Activated T-helper 1 cell treated with anti-CD3 and anti-CD28 coated beads, Interleukin-12 subunit alpha, Interleukin-12 subunit beta, Interleukin-2, Interleukin-4 antibody, amounts not matched to agents 30 ng/mL and 10 ng/mL and 1 ng/mL, durations not matched to agents 14 hours and 24 hours and 36 hours (primary cell): ENCODE measurements around the gene KRT23. TPM values are rescaled to one million over a fixed set of nuclear protein-coding genes. Genes with fewer than 3 reads are reported as not detected.
"Not testable (repeated sequence)": the region's sequence is repeated elsewhere in the genome, so short reads cannot be mapped to it uniquely, and the experiment has no call there.

ENCODE experiments used
- DNase-seq: peaks from one replicate; pipeline ENCODE4 v3.0.0; 2021; ENCODE audit warnings: low spot score
- H3K27ac Mint-ChIP-seq: one replicate; pipeline ENCODE4 v1.8.0; 2021; ENCODE audit warnings: mild to moderate bottlenecking, mixed read lengths
- H3K27me3 Mint-ChIP-seq: one replicate; pipeline ENCODE4 v1.8.0; 2022; ENCODE audit warnings: mild to moderate bottlenecking, moderate library complexity, mixed read lengths; ENCODE audit not compliant: insufficient read depth
- H3K36me3 Mint-ChIP-seq: one replicate; pipeline ENCODE4 v1.8.0; 2021; ENCODE audit warnings: low read depth, mixed read lengths
- H3K4me1 Mint-ChIP-seq: one replicate; pipeline ENCODE4 v1.8.0; 2021; ENCODE audit warnings: low read depth, mixed read lengths
- H3K4me3 Mint-ChIP-seq: one replicate; pipeline ENCODE4 v1.8.0; 2021; ENCODE audit warnings: mild to moderate bottlenecking, moderate library complexity, mixed read lengths
- H3K9me3 Mint-ChIP-seq: one replicate; pipeline ENCODE4 v1.8.0; 2021; ENCODE audit warnings: mixed read lengths
- intact Hi-C: fragments of 100-400 bp; cut with micrococcal nuclease; formaldehyde crosslinking; loops from one replicate; pipeline ENCODE4 v1.15.1; 2024
- total RNA-seq: library from RNA; stranded (reverse); gene quantifications from 2 replicates; pipeline ENCODE4 v1.2.3, GENCODE V29; 2022

Gene KRT23
- total RNA-seq, 1 donor from 2014 or later, result not detected

DNA sequence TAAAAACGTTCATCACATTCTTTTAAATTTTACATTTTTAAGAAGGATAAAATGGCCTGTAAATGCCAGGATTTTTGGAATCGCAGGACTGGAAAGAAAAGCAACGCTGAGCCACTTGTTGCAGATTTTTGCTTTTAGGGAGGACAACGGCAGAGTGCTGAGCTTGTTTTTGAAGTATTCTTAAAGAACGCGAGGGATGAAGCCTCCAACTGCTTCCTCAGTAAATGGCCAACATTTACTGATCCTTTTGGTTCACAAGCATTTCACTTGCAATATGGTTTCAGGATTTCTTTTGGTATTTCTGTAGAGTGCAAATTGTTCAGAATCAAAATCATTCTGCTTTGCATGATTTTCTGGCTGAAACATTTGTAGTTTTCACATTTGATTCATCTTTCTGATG lies 2.8 kb upstream of the KRT23 start:
- no peak overlapping the region for H3K27ac Mint-ChIP-seq
- H3K4me3 Mint-ChIP-seq, result no peak overlapping the region
- peaks cover 13% of the 10 kb centered on the region for H3K27me3 Mint-ChIP-seq
- H3K4me1 Mint-ChIP-seq, result no peaks in the 10 kb centered on the region
- no peaks in the 10 kb centered on the region for H3K9me3 Mint-ChIP-seq
- intact Hi-C loops, result no loop called here
- DNase-seq, result no peak
- H3K36me3 Mint-ChIP-seq, result no peaks in the 10 kb centered on the region

DNA sequence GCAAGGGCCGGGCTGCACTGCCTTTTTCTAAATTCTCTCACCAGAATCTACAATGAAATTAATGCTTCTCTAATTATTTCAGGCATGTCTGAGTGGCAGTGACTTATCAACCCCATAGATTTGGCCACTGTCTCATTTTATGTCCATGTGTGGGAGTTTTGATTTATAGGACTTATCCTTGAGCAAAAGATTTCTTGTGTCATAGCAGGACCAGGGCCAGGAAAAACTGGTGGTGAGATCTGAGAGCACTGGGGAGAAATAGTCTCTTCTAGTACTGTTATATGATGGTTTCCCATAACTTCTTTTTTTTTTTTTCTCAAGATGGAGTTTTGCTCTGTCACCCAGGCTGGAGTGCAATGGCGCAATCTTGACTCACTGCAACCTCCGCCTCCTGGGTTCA lies 1.5 kb upstream of the KRT23 start:
- intact Hi-C loops, result no loop called here
- no peak overlapping the region for H3K4me3 Mint-ChIP-seq
- no peaks in the 10 kb centered on the region for H3K4me1 Mint-ChIP-seq
- H3K27ac Mint-ChIP-seq, result no peak overlapping the region
- H3K36me3 Mint-ChIP-seq, result no peaks in the 10 kb centered on the region
- DNase-seq, result no peak
- no peaks in the 10 kb centered on the region for H3K9me3 Mint-ChIP-seq
- peaks cover 11% of the 10 kb centered on the region for H3K27me3 Mint-ChIP-seq

DNA sequence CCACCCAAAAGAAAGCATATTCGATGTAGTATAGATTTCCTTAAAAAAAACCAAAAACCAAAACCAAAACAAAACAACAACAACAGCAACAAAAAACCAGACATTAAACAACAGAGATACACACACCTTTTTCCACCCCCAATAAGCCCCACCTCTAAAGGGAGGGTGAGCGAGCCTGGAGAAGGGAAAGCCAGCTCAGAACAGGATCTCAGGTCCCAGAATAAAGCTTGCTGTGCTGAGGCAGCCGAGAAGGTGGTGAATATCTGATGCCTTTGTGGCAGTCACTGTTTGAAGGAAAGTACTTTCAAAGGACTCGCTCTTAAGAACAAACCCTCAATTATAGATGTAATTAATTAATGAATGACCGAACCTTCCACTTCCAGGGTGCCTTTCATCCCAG lies 470 bp downstream of the KRT23 start:
- intact Hi-C loops, result no loop called here
- no peak for DNase-seq
- Mint-ChIP-seq H3K9me3 (no peaks in the 10 kb centered on the region), H3K4me1 (no peaks in the 10 kb centered on the region), H3K4me3 (no peak overlapping the region), H3K36me3 (no peaks in the 10 kb centered on the region), H3K27me3 (peaks cover 12% of the 10 kb centered on the region), H3K27ac (no peak overlapping the region)

DNA sequence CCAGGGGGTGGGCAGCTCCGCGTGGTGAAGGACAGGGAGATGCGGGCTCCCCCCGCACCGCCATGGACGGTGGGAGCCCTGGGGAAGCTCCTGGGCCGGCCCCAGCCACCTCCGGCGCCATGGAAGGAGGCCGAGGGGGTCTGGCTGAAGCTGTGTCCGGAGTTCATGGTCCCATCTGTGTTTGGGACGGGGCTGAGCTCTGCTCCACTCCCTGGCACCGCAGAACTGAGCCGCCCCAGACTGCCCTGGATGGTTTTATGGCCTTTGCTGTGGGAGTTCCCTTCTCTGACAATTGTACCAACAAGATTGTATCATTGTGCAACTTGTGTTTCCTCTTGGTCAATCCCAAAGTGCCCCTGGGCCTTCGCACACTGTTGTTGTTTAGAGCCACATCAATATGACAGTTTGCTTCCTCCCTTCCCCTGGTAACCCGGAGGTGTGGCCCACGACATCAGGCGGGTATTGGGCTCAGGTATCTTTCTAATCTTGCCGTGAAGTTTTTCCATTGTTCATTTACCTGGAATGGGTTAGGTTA lies 942 bp downstream of the KRT23 start:
- H3K4me3 Mint-ChIP-seq, result no peak overlapping the region

DNA sequence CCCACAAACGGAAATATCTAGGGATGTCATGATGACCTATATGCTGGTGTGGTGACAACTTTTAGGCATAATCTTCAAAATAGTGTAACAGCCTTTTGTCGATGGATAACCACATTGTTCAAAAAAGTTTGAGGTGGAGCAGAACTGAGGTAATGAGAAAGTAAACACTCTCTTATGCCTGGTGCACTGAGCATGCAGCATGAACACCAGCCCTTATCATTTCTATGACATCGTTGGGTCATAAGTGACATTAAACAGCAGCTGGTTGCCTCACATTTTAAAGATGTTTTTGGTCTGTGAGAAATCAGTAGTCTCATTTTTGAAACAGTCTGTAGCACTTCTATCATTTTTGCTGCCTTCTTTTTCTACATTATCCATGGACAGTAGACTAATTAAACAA lies 1.8 kb downstream of the KRT23 start:
- Mint-ChIP-seq H3K4me1 (no peaks in the 10 kb centered on the region), H3K4me3 (no peak overlapping the region), H3K27me3 (peaks cover 15% of the 10 kb centered on the region), H3K9me3 (no peaks in the 10 kb centered on the region), H3K27ac (no peak overlapping the region), H3K36me3 (no peaks in the 10 kb centered on the region)
- no peak for DNase-seq
- intact Hi-C loops, result no loop called here

More for the DNA sequence above, 942 bp downstream of the KRT23 start:
- Mint-ChIP-seq H3K9me3 (no peaks in the 10 kb centered on the region), H3K36me3 (no peaks in the 10 kb centered on the region), H3K4me1 (no peaks in the 10 kb centered on the region), H3K27ac (no peak overlapping the region), H3K27me3 (peaks cover 13% of the 10 kb centered on the region)
- intact Hi-C loops, result no loop called here
- no peak for DNase-seq

DNA sequence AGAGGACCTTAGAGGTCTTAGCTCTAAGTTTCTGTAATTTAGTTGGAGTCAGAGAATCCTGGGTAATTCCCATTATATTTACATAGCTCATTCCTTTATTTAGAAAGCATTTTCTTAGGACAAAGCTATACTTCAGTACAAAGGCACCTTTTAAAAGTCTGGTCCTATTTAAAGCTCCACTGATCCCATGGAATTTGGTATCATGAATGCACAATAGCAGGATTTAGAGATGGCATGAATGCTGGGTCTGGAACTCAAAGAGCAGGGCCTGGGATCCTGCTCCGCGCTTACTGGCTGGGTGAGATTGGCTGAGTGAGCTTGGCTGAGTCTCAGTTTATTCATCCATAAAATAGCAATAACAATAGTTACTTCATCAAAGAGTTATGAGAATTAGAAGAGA lies 4.8 kb downstream of the KRT23 start:
- Mint-ChIP-seq H3K27me3 (peaks cover 18% of the 10 kb centered on the region), H3K27ac (no peak overlapping the region), H3K4me1 (no peaks in the 10 kb centered on the region), H3K36me3 (no peaks in the 10 kb centered on the region), H3K9me3 (no peaks in the 10 kb centered on the region), H3K4me3 (no peak overlapping the region)
- DNase-seq, result no peak
- intact Hi-C loops, result no loop called here

DNA sequence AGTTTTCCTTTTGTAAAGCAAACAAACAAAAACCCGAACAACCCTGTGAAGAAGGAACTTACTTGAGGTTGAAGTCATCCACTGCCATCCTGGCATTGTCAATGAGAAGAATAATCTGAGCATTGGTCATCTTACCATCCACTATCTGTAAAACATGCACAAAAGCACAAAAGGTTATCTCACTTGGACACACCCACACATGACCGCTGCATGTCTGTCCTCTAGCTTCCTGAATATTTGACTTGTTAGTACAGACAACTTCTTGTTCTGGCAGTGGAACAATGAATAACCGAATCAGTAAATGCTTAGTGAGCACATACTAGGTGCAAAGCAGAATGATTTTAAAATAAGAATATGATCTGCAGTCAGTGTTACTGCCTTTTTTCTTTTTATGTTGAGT lies 6.1 kb downstream of the KRT23 start:
- Mint-ChIP-seq H3K27me3 (peaks cover 25% of the 10 kb centered on the region), H3K9me3 (no peaks in the 10 kb centered on the region), H3K36me3 (no peaks in the 10 kb centered on the region), H3K4me1 (no peaks in the 10 kb centered on the region), H3K4me3 (no peak overlapping the region), H3K27ac (no peak overlapping the region)
- no peak for DNase-seq
- intact Hi-C loops, result no loop called here

DNA sequence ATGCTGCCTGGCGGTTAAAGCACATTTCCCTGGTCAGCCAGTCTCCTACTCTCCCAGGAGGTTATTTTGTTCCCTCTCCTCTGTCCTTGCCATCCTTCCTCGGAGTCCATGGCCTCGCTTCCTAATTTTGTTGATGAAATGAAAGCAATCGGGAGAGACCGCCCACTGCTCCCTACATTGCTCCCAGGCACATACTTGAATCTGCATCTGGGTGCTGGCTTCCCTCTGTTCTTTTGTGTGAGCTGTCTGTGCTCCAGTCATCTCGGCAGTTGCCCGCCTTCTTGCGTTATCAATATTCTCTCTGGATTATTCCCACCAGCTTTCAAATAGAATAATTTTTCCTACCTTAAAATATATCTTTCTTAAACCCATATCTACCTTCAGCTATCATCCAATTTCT lies 11.1 kb downstream of the KRT23 start:
- no peak for DNase-seq
- Mint-ChIP-seq H3K4me3 (no peak overlapping the region), H3K27ac (no peak overlapping the region), H3K27me3 (peaks cover 34% of the 10 kb centered on the region), H3K4me1 (no peaks in the 10 kb centered on the region), H3K36me3 (no peaks in the 10 kb centered on the region), H3K9me3 (no peaks in the 10 kb centered on the region)
- intact Hi-C loops, result no loop called here

DNA sequence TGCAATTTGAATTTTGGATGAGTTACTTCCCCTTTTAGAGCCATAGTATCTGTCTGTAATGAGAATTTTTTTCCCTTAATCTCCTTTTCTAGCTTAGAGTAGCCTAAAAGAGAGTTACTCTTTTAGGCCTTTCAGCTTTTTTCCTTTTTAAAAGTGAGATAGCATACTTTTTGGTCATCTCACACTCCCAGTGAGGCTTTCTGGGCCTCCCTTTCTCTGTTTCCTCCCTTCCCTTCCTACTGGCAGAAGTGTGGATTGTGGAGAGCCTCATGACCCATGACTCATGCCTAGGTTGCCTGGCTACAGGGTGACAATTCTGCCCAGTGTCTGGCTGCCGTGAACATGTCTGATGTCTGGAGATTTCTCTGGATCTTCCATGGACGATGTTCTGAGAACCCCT lies 15.2 kb downstream of the KRT23 start:
- Mint-ChIP-seq H3K9me3 (no peaks in the 10 kb centered on the region), H3K4me1 (no peaks in the 10 kb centered on the region), H3K4me3 (no peak overlapping the region), H3K27me3 (peaks cover 30% of the 10 kb centered on the region), H3K27ac (no peak overlapping the region), H3K36me3 (no peaks in the 10 kb centered on the region)
- intact Hi-C loops, result no loop called here
- no peak for DNase-seq

DNA sequence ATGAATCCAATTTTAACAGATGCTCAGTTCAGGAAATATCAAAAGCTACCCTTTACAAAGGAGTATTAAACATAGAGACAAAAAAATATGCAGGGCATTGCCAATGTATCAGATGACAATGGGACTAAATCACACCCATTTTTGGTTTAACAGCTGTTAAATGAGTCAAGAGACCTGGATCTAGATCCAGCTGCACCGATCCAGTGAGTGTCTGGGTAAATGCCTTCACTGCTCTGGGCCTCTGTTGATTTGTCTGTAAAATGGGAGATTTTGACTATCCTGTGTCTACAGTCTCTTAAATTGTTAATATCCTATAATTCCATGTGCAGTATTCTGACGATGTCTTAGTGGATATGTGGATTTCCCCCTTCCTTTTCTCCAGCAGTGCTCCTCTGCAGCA lies 16.4 kb downstream of the KRT23 start:
- Mint-ChIP-seq H3K4me3 (no peak overlapping the region), H3K36me3 (no peaks in the 10 kb centered on the region), H3K4me1 (no peaks in the 10 kb centered on the region), H3K9me3 (no peaks in the 10 kb centered on the region), H3K27ac (no peak overlapping the region), H3K27me3 (peaks cover 22% of the 10 kb centered on the region)
- no peak for DNase-seq
- intact Hi-C loops, result no loop called here

DNA sequence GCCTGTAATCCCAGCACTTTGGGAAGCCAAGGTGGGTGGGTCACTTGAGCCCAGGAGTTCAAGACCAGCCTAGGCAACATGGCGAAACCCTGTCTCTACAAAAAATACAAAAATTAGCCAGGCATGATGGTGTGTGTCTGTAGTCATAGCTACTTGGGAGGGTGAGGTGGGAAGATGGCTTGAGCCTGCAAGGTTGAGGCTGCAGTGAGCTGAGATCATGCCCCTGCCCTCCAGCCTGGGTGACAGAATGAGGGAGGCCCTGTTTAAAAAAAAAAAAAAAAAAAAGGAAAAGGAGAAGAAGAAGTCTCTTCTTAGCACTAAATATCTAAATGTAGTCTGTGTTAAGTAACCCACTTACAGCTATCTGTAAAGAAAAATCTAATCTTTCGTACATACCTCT lies 20.3 kb downstream of the KRT23 start:
- H3K4me3 Mint-ChIP-seq, intact Hi-C loops, H3K9me3 Mint-ChIP-seq, H3K4me1 Mint-ChIP-seq, H3K27ac Mint-ChIP-seq, H3K36me3 Mint-ChIP-seq, H3K27me3 Mint-ChIP-seq, DNase-seq: not testable (repeated sequence)

DNA sequence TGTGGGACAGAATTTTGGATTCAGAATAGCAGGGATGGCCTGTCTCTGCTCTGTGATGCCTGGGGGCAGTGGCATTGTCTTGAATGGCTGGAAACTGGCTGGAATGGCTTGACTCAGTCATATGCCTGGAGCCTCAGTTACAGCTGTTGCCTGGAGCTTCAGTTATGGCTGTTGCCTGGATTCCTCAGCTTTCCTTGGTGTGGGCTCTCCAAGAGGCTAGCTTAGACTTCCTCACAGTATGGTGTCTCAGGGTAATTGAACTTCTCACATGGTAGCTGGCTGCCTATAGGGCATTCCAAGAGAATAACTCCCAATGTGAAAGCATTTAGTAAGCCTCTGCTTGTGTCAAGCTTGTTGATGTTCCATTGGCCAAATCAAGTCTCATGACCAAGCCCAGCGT lies 21.1 kb downstream of the KRT23 start:
- H3K27ac Mint-ChIP-seq, result no peak overlapping the region
- no peaks in the 10 kb centered on the region for H3K36me3 Mint-ChIP-seq
- H3K4me3 Mint-ChIP-seq, result no peak overlapping the region

DNA sequence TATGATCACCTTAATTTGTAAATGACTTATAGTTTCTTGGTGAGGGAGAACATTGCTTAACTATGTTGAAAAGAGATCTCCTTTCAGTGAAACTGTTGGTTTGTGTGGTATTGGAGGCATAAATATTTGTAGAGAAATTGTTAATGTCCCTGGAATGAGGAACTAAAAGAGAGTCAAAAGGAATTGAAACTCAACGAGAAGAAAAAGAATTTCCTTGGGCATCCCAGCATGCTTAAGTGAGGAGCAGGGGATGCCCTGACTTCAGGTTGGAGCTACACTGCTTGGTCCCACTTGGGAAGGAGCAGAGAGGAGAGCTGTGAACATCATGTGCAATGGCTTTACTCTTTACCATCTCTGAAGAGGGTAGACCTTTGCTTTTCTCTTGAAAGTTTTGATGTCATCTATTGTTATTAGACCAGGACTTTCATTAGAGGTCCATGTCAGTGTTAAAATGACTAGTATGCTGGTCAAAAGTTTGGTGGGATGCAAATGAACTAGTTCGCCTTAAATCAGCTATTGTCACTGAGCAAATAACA lies 21.7 kb downstream of the KRT23 start:
- H3K27ac Mint-ChIP-seq, result no peak overlapping the region
- peaks cover 6% of the 10 kb centered on the region for H3K4me1 Mint-ChIP-seq
- no peak overlapping the region for H3K4me3 Mint-ChIP-seq
- DNase-seq, result no peak
- H3K36me3 Mint-ChIP-seq, result no peaks in the 10 kb centered on the region
- intact Hi-C loops, result no loop called here
- no peaks in the 10 kb centered on the region for H3K9me3 Mint-ChIP-seq
- peaks cover 5% of the 10 kb centered on the region for H3K27me3 Mint-ChIP-seq

More for the DNA sequence above, 21.1 kb downstream of the KRT23 start:
- intact Hi-C loops, result no loop called here
- H3K4me1 Mint-ChIP-seq, result peaks cover 6% of the 10 kb centered on the region
- no peak for DNase-seq
- H3K27me3 Mint-ChIP-seq, result peaks cover 8% of the 10 kb centered on the region
- H3K9me3 Mint-ChIP-seq, result no peaks in the 10 kb centered on the region

DNA sequence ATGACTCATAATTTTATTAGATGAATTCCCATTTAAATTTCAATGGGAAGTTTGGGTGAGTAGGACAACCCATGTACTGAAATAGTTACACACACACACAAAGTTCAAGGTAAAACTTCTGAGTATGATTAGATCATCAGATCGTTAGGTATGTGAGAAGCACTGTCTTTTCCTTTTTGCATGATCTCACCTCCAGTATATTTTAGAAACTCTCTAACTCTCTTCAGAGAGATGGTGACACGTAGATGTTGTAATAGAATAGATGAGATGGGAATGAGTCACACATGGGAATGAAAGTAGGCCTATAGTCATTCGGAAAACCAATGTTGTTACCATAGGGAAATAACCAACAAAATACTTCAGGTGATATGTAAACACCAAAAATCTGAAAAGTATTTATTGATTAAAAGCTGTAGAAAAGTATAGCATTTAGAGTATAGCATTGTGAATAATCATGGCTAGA lies 22.2 kb downstream of the KRT23 start:
- Mint-ChIP-seq H3K27me3 (peaks cover 5% of the 10 kb centered on the region), H3K36me3 (no peaks in the 10 kb centered on the region), H3K4me3 (no peak overlapping the region), H3K27ac (no peak overlapping the region), H3K4me1 (peaks cover 6% of the 10 kb centered on the region), H3K9me3 (no peaks in the 10 kb centered on the region)
- no peak for DNase-seq
- intact Hi-C loops, result no loop called here
